SK-MEL-5 (cell line): ENCODE results near the gene SNX30. TPM values are rescaled to one million over a fixed set of nuclear protein-coding genes. Genes with fewer than 3 reads are reported as not detected.

ENCODE experiments used
- DNase-seq: peaks from one replicate; pipeline ENCODE4 v3.0.0-alpha.2; 2016; ENCODE audit warnings: low read depth, low spot score
- in situ Hi-C: cut with HindIII; loops from 2 replicates; pipeline ENCODE4 v1.10.0; 2016; ENCODE audit warnings: low sequenced_read_pairs, high pct_unique_total_duplicates, low pct_unique_long_range_greater_than_20kb
- total RNA-seq: library from RNA; depleted of rRNA; stranded (reverse); fragments of >200 nt; shearing (Covaris generic); gene quantifications from 2 replicates; pipeline ENCODE4 v1.2.3, GENCODE V29; 2014

Gene SNX30
- total RNA-seq, 1 experiment from 2014 or later: 39.2 TPM

GRCh38 chr9:112794731-112795130 lies 44.2 kb downstream of the SNX30 start:
- in situ Hi-C loops: no loop called here

GRCh38 chr9:112795921-112796320 lies 45.4 kb downstream of the SNX30 start:
- in situ Hi-C loops: no loop called here

More at GRCh38 chr9:112794731-112795130, 44.2 kb downstream of the SNX30 start:
- DNase-seq: no peak

GRCh38 chr9:112796485-112796884 lies 45.9 kb downstream of the SNX30 start:
- no peak for DNase-seq
- in situ Hi-C loops: no loop called here

More at GRCh38 chr9:112795921-112796320, 45.4 kb downstream of the SNX30 start:
- DNase-seq: no peak

GRCh38 chr9:112809351-112809848 lies 58.8 kb downstream of the SNX30 start:
- in situ Hi-C loops: no loop called here
- no peak for DNase-seq

- DNase-seq: no peak
- in situ Hi-C loops: no loop called here
These were observed 59.3 kb downstream of the SNX30 start for GRCh38 chr9:112809906-112810305.

GRCh38 chr9:112810696-112811490 lies 60.3 kb downstream of the SNX30 start:
- in situ Hi-C loops: no loop called here
- no peak for DNase-seq

GRCh38 chr9:112811518-112811917 lies 61.0 kb downstream of the SNX30 start:
- in situ Hi-C loops: no loop called here
- DNase-seq: no peak

- no peak for DNase-seq
- in situ Hi-C loops: no loop called here
These were observed 65.3 kb downstream of the SNX30 start for GRCh38 chr9:112815868-112816267.

GRCh38 chr9:112817860-112818203 lies 67.3 kb downstream of the SNX30 start:
- no peak for DNase-seq
- in situ Hi-C loops: no loop called here

- in situ Hi-C loops: no loop called here
- peak; percentile 75 for DNase-seq
These were observed 69.3 kb downstream of the SNX30 start for GRCh38 chr9:112819635-112820496.

GRCh38 chr9:112820881-112821280 lies 70.3 kb downstream of the SNX30 start:
- DNase-seq: peak; percentile 13
- in situ Hi-C loops: no loop called here

- DNase-seq: no peak
- in situ Hi-C loops: no loop called here
These were observed 72.1 kb downstream of the SNX30 start for GRCh38 chr9:112822618-112823017.

GRCh38 chr9:112823257-112823656 lies 72.7 kb downstream of the SNX30 start:
- no peak for DNase-seq
- in situ Hi-C loops: no loop called here

- in situ Hi-C loops: no loop called here
- DNase-seq: no peak
These were observed 80.8 kb downstream of the SNX30 start for GRCh38 chr9:112831281-112831851.

GRCh38 chr9:112831969-112832368 lies 81.4 kb downstream of the SNX30 start:
- in situ Hi-C loops: no loop called here
- DNase-seq: no peak

GRCh38 chr9:112833081-112833480 lies 82.5 kb downstream of the SNX30 start:
- in situ Hi-C loops: no loop called here
- no peak for DNase-seq

GRCh38 chr9:112836394-112836793 lies 85.8 kb downstream of the SNX30 start:
- in situ Hi-C loops: no loop called here
- no peak for DNase-seq

GRCh38 chr9:112838342-112838741 lies 87.8 kb downstream of the SNX30 start:
- in situ Hi-C loops: no loop called here

More at GRCh38 chr9:112838342-112838741, 87.8 kb downstream of the SNX30 start:
- DNase-seq: no peak
